WTC11 (cell line): Measurements from ENCODE around the gene GRID2.

Experiments
- ATF1 ChIP-seq: sonication (generic); formaldehyde crosslinking; IDR thresholded peaks from 2 replicates; pipeline ENCODE4 v1.8.1; 2023; ENCODE audit warnings: mild to moderate bottlenecking, moderate library complexity, missing genetic modification reagents
- CBFB ChIP-seq: sonication (generic); formaldehyde crosslinking; IDR thresholded peaks from 2 replicates; pipeline ENCODE4 v1.8.1; 2022; ENCODE audit warnings: mild to moderate bottlenecking, low read depth, missing genetic modification reagents
- GABPB1 ChIP-seq: sonication (generic); formaldehyde crosslinking; IDR thresholded peaks from 2 replicates; pipeline ENCODE4 v1.8.1; 2023; ENCODE audit warnings: mild to moderate bottlenecking, missing genetic modification reagents
- RELA ChIP-seq: sonication (generic); formaldehyde crosslinking; IDR thresholded peaks from 2 replicates; pipeline ENCODE4 v1.8.1; 2022; ENCODE audit warnings: missing genetic modification reagents, mild to moderate bottlenecking, borderline replicate concordance
- TEAD1 ChIP-seq: sonication (generic); formaldehyde crosslinking; IDR thresholded peaks from 2 replicates; pipeline ENCODE4 v1.8.0; 2022; ENCODE audit warnings: mild to moderate bottlenecking, missing genetic modification reagents
- TF ChIP-seq, protein P1 (sequence below): fragments of 200-600 bp; IDR thresholded peaks from 2 replicates; pipeline ENCODE4 v1.8.0; 2022; ENCODE audit warnings: antibody characterized with exemption
- TF ChIP-seq, protein P2 (sequence below): sonication (generic); formaldehyde crosslinking; IDR thresholded peaks from 2 replicates; pipeline ENCODE4 v1.8.0; 2023; ENCODE audit warnings: missing genetic modification reagents
- TF ChIP-seq, protein P3 (sequence below): sonication (generic); formaldehyde crosslinking; IDR thresholded peaks from 2 replicates; pipeline ENCODE4 v1.8.0; 2022; ENCODE audit warnings: mild to moderate bottlenecking, missing genetic modification reagents
- TF ChIP-seq, protein P4 (sequence below): sonication (generic); formaldehyde crosslinking; conservative IDR thresholded peaks from 2 replicates; pipeline ENCODE4 v1.8.1; 2022; ENCODE audit warnings: mild to moderate bottlenecking, missing genetic modification reagents
- TF ChIP-seq, protein P5 (sequence below): sonication (generic); formaldehyde crosslinking; IDR thresholded peaks from 2 replicates; pipeline ENCODE4 v1.8.1; 2023; ENCODE audit warnings: mild to moderate bottlenecking, missing genetic modification reagents, moderate library complexity
- TF ChIP-seq, protein P6 (sequence below): fragments of 250-450 bp; sonication (Bioruptor Pico); IDR thresholded peaks from 2 replicates; pipeline ENCODE4 v1.9.0; 2021; ENCODE audit warnings: mild to moderate bottlenecking, borderline replicate concordance

- TF ChIP-seq, protein P1, sequence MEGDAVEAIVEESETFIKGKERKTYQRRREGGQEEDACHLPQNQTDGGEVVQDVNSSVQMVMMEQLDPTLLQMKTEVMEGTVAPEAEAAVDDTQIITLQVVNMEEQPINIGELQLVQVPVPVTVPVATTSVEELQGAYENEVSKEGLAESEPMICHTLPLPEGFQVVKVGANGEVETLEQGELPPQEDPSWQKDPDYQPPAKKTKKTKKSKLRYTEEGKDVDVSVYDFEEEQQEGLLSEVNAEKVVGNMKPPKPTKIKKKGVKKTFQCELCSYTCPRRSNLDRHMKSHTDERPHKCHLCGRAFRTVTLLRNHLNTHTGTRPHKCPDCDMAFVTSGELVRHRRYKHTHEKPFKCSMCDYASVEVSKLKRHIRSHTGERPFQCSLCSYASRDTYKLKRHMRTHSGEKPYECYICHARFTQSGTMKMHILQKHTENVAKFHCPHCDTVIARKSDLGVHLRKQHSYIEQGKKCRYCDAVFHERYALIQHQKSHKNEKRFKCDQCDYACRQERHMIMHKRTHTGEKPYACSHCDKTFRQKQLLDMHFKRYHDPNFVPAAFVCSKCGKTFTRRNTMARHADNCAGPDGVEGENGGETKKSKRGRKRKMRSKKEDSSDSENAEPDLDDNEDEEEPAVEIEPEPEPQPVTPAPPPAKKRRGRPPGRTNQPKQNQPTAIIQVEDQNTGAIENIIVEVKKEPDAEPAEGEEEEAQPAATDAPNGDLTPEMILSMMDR: no peak
- TF ChIP-seq, protein P2, sequence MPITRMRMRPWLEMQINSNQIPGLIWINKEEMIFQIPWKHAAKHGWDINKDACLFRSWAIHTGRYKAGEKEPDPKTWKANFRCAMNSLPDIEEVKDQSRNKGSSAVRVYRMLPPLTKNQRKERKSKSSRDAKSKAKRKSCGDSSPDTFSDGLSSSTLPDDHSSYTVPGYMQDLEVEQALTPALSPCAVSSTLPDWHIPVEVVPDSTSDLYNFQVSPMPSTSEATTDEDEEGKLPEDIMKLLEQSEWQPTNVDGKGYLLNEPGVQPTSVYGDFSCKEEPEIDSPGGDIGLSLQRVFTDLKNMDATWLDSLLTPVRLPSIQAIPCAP (CRISPR knock-in tag): no peak
- TF ChIP-seq CBFB (CRISPR knock-in tag) (no peak), ATF1 (CRISPR knock-in tag) (no peak), RELA (CRISPR knock-in tag) (no peak), GABPB1 (CRISPR knock-in tag) (no peak), TEAD1 (CRISPR knock-in tag) (no peak)
- TF ChIP-seq, protein P3, sequence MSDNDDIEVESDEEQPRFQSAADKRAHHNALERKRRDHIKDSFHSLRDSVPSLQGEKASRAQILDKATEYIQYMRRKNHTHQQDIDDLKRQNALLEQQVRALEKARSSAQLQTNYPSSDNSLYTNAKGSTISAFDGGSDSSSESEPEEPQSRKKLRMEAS (CRISPR knock-in tag): no peak
- TF ChIP-seq, protein P4, sequence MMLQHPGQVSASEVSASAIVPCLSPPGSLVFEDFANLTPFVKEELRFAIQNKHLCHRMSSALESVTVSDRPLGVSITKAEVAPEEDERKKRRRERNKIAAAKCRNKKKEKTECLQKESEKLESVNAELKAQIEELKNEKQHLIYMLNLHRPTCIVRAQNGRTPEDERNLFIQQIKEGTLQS: no peak
- TF ChIP-seq, protein P5, sequence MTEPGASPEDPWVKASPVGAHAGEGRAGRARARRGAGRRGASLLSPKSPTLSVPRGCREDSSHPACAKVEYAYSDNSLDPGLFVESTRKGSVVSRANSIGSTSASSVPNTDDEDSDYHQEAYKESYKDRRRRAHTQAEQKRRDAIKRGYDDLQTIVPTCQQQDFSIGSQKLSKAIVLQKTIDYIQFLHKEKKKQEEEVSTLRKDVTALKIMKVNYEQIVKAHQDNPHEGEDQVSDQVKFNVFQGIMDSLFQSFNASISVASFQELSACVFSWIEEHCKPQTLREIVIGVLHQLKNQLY (CRISPR knock-in tag): no peak
- TF ChIP-seq, protein P6, sequence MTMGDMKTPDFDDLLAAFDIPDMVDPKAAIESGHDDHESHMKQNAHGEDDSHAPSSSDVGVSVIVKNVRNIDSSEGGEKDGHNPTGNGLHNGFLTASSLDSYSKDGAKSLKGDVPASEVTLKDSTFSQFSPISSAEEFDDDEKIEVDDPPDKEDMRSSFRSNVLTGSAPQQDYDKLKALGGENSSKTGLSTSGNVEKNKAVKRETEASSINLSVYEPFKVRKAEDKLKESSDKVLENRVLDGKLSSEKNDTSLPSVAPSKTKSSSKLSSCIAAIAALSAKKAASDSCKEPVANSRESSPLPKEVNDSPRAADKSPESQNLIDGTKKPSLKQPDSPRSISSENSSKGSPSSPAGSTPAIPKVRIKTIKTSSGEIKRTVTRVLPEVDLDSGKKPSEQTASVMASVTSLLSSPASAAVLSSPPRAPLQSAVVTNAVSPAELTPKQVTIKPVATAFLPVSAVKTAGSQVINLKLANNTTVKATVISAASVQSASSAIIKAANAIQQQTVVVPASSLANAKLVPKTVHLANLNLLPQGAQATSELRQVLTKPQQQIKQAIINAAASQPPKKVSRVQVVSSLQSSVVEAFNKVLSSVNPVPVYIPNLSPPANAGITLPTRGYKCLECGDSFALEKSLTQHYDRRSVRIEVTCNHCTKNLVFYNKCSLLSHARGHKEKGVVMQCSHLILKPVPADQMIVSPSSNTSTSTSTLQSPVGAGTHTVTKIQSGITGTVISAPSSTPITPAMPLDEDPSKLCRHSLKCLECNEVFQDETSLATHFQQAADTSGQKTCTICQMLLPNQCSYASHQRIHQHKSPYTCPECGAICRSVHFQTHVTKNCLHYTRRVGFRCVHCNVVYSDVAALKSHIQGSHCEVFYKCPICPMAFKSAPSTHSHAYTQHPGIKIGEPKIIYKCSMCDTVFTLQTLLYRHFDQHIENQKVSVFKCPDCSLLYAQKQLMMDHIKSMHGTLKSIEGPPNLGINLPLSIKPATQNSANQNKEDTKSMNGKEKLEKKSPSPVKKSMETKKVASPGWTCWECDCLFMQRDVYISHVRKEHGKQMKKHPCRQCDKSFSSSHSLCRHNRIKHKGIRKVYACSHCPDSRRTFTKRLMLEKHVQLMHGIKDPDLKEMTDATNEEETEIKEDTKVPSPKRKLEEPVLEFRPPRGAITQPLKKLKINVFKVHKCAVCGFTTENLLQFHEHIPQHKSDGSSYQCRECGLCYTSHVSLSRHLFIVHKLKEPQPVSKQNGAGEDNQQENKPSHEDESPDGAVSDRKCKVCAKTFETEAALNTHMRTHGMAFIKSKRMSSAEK (CRISPR knock-in tag): no peak
Observed at GRCh38 chr4:93319041-93319440, 1015.3 kb downstream of the GRID2 start.
